ENCODE data around the gene SLC2A10.
A peak's percentile ranks its signal among the peaks of the same experiment; 100 is the strongest.

Gene SLC2A10

GRCh38 chr20:46752728-46753127 lies 43.3 kb downstream of the SLC2A10 start:
- TF ChIP-seq CTCF (IDR thresholded peaks at IDR 0.05; ENCODE audit: control insufficient read depth, extremely low read depth, insufficient read depth): peak; percentile 76
- no peak overlapping the region for H3K4me3 ChIP-seq (ENCODE audit: low read depth, low read length)
- DNase-seq (ENCODE audit: low read depth): peak; percentile 25

GRCh38 chr20:46755483-46756413 lies 46.3 kb downstream of the SLC2A10 start:
- no peak for DNase-seq (ENCODE audit: low read depth)
- TF ChIP-seq CTCF (IDR thresholded peaks at IDR 0.05; ENCODE audit: control insufficient read depth, extremely low read depth, insufficient read depth): no peak
- H3K4me3 ChIP-seq (ENCODE audit: low read depth, low read length): no peak overlapping the region

- no peak for TF ChIP-seq CTCF (IDR thresholded peaks at IDR 0.05; ENCODE audit: control insufficient read depth, extremely low read depth, insufficient read depth)
- H3K4me3 ChIP-seq (ENCODE audit: low read depth, low read length): no peak overlapping the region
- DNase-seq (ENCODE audit: low read depth): no peak
Observed at GRCh38 chr20:46756419-46756818, 47.0 kb downstream of the SLC2A10 start.

- DNase-seq (ENCODE audit: low read depth): no peak
- no peak for TF ChIP-seq CTCF (IDR thresholded peaks at IDR 0.05; ENCODE audit: control insufficient read depth, extremely low read depth, insufficient read depth)
- H3K4me3 ChIP-seq (ENCODE audit: low read depth, low read length): no peak overlapping the region
Observed at GRCh38 chr20:46757135-46757534, 47.7 kb downstream of the SLC2A10 start.

- H3K4me3 ChIP-seq (ENCODE audit: low read depth, low read length): no peak overlapping the region
- no peak for DNase-seq (ENCODE audit: low read depth)
- TF ChIP-seq CTCF (IDR thresholded peaks at IDR 0.05; ENCODE audit: control insufficient read depth, extremely low read depth, insufficient read depth): peak; percentile 97
Observed at GRCh38 chr20:46757754-46758678, 48.6 kb downstream of the SLC2A10 start.

GRCh38 chr20:46758929-46759669 lies 49.6 kb downstream of the SLC2A10 start:
- no peak for TF ChIP-seq CTCF (IDR thresholded peaks at IDR 0.05; ENCODE audit: control insufficient read depth, extremely low read depth, insufficient read depth)
- no peak overlapping the region for H3K4me3 ChIP-seq (ENCODE audit: low read depth, low read length)
- DNase-seq (ENCODE audit: low read depth): no peak

All from LNCaP clone FGC (cell line).